Omental fat pad (tissue), 4 donors: ENCODE measurements around the gene KYAT1. TPM values are rescaled to one million over a fixed set of nuclear protein-coding genes. Genes with fewer than 3 reads are reported as not detected.

Experiments
- ATAC-seq: fragments of 150-250 bp; one replicate; pipeline ENCODE4 v1.9.1; 2016; ENCODE audit warnings: mild to moderate bottlenecking, moderate library complexity; ENCODE audit not compliant: low FRiP score
- DNase-seq: peaks from one replicate; pipeline ENCODE4 v3.0.0-alpha.2; 2019; ENCODE audit warnings: low spot score
- total RNA-seq, 4 donors: library from RNA; depleted of rRNA; stranded (reverse); fragments of >200 nt; gene quantifications; one replicate each; pipeline ENCODE4 v1.1.0, GENCODE V29; 2016
- TF ChIP-seq, protein P1 (sequence below), 3 donors: fragments of 450-650 bp; IDR thresholded peaks; one replicate each; pipeline ENCODE4 v1.5.1; 2016 to 2017; ENCODE audit warnings: antibody characterized with exemption in 3 of 3, mild to moderate bottlenecking in 3 of 3, moderate library complexity in 2 of 3

KYAT1 gene
- total RNA-seq, 4 donors from 2014 or later: 2.9 to 9.3 (median 4.1) TPM

DNA sequence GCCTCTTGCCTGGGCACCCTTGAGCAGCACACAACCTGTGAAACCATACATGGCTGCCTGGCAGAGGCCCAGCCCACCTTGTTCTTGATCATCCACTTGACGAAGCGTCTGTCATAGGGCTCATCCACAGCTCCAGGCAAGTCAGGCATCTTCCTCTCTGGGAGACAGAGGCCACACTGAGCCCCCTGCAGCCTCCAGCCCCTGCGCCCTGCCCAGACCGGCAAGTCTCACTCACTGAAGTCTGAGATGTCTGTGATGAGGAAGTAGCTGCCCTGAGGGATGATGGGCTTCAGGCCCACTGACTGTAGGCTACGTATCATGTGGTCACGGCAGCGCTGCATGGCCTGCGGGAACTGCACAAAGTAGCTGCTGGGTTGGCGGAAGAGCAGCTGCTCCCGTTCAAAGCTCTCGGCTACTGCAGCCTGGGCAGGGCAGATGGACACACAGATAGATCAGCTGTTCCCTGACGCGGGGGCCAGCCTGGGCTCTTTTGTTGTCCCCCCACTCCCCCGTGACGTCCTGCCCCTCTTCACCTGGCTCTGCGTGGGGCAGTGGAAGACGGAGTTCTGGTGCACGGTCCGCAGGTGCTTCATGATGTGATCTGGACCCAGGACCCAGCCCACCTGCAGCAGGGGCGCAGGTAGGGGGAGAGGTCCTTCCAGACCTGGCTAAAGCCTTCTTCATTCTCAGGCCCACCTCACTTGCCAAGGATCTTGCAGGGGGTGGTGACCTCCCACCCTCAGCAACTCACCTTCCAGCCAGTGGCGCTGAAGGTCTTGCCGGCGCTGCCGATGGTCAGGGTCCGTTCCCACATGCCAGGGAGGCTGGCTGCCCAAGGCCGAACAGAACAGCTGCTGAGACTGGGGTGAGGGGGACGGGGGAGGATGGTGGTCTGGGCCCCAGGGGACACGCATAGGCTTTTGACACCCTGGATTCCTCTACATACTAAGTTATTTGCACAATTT, 46.2 kb downstream of the KYAT1 start:
- TF ChIP-seq, protein P1, sequence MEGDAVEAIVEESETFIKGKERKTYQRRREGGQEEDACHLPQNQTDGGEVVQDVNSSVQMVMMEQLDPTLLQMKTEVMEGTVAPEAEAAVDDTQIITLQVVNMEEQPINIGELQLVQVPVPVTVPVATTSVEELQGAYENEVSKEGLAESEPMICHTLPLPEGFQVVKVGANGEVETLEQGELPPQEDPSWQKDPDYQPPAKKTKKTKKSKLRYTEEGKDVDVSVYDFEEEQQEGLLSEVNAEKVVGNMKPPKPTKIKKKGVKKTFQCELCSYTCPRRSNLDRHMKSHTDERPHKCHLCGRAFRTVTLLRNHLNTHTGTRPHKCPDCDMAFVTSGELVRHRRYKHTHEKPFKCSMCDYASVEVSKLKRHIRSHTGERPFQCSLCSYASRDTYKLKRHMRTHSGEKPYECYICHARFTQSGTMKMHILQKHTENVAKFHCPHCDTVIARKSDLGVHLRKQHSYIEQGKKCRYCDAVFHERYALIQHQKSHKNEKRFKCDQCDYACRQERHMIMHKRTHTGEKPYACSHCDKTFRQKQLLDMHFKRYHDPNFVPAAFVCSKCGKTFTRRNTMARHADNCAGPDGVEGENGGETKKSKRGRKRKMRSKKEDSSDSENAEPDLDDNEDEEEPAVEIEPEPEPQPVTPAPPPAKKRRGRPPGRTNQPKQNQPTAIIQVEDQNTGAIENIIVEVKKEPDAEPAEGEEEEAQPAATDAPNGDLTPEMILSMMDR (IDR thresholded peaks at IDR 0.05): no peak
- no peak for ATAC-seq
- no peak for DNase-seq

DNA sequence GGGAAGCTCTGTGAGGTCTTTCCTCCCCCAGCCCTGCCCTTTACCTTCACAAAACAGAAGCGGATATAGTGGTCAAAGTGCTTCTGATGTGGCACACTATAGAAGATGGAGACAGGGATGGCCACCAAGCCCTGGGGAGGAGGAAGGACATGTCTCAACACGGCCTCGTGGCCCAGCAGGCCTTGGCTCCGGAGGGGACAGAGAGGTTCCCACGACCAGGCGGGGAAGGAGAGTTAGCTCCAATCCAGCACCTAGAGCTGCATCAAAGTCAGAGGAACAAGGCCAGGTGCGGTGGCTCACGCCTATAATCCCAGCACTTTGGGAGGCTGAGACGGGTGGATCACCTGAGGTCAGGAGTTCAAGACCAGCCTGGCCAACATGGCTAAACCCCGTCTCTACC, 48.1 kb downstream of the KYAT1 start:
- no peak for ATAC-seq
- TF ChIP-seq, protein P1 (IDR thresholded peaks at IDR 0.05): no peak
- no peak for DNase-seq

DNA sequence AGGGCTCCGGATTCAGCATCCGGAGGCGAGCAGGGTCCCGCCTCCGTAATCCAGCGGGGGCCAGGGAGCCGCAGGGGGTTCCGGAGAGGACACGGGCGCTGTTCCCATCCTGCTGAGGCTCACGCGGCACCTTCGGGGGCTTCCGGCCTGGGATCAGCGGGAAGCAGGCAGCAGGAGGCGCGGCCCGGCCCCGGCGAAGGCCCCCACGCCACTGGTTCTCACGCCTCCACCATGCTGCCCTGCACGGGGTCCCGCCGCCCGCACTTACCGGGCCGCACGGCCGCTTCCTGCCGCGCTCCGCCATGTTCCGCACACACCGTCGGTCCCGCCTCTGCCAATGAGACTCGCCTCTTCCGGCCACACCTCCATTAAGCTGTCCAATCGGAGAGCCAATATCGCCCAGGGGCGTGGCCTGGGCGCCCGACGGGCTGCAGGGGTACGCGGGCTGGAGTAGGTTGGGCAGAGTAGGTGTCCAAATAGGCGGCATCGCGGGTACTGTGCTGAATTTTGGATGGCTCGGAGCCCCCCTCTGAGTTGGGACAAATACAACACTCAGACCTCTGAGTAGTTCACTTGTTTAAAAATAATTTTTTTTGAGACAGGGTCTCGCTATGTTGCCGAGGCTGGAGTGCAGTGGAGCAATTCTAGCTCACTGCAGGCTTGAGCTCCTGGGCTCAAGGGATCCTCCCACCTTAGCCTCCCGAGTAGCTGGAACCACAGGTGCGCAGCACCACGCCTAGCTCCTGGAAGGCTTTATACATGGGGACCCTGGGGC, 52.1 kb downstream of the KYAT1 start, which contains the start of gene SPOUT1:
TSS of gene SPOUT1 (minus strand) at position 318 of the 775 bp plus-strand sequence. CDS start at position 304, 14 bp downstream.
- ATAC-seq (peak; percentile 99), DNase-seq (peak; percentile 67)
- TF ChIP-seq, protein P1 (IDR thresholded peaks at IDR 0.05): no peak

DNA sequence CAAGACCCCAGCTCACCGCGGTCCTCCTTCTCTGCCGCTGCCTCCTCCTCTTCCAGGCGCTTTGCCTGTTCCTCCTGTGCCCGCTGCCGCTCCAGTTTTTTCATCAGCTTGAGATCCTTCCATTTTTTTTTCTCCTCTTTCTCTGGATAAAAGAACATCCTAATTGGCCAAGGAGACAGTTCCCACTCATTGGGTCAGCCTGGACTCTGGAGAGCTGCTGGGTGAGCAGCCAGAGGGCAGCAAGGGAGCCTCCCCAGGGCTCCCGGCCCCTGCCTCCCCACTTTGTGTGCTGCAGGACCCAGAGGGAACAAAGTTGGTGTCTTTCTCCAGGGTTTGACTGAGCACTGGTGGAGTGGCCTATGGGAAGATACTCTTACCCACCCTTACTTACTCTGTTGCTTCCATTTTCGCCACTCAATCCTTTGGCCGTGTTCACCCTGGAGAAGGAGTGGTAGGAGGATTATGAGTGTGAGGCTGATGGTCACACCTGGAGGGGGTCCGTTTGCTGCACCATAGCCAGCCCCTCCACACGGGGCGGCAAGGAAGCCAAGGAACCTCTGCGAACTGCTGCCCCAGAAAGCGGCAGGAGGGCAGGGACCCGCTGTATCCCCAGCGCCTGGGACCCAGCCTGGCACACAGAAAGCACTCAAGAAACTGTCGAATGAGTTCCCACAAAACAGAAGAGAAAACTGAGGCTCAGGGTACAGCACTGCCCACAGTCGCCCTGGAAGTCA, 52.9 kb downstream of the KYAT1 start:
- no peak for DNase-seq
- peak; percentile 14 for ATAC-seq
- TF ChIP-seq, protein P1 (IDR thresholded peaks at IDR 0.05): no peak

DNA sequence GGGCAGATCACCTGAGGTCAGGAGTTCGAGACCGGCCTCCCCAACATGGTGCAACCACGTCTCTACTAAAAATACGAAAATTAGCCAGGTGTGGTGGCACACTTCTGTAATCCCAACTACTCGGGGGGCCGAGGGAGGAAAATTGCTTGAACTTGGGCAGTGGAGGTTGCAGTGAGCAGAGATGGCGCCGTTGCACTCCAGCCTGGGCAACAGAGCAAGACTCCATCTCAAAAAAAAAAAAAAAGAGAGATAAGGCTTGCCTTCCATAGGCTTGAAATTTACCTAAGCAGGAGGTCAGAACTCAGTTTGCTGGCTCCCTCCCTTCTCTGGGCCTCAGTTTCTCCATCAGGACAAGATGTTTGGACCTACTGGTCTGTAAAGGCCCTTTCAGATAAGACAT, 53.5 kb downstream of the KYAT1 start:
- no peak for DNase-seq
- TF ChIP-seq, protein P1 (IDR thresholded peaks at IDR 0.05): no peak
- no peak for ATAC-seq

DNA sequence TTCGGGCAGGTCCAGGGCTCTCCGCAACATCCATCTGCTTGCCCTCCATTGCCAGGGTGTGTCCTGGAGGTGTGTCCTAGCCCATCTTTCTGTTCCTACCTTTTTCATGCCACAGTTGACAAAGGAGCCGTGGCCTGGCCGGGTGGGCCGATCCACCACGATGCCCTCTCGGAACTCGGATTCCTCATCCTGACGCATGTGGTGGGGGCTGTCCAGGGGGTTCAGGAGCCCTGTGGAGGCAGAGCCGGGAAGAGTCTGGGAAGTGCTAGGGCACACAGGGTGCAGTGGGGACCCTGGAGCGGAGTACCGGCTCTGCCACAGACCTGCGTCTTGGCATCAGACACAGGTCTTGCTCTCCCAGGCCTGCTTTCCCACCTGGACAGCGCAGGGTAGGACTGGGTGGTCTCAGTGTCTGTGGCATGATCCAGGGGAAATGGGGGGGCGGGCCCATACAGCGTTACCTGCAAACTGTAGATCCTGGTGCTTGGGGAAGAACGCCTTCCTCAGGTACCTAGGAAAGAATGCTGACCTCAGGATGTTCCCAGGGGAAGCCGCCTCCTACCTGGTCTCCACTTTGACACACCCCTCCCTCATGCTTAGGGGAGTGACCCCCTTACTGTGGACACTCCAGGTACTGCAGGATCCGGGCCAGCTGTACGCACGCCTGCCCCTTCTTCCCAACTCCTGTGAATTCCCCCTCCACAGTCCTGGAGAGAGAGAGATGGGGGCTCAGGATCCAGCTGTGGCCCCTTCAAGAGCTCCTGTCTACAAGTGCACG, 55.6 kb downstream of the KYAT1 start:
- TF ChIP-seq, protein P1 (IDR thresholded peaks at IDR 0.05): no peak
- ATAC-seq (no peak), DNase-seq (no peak)
